ENCODE measurements around the gene CYP4A22. TPM values are rescaled to one million over a fixed set of nuclear protein-coding genes. Genes with fewer than 3 reads are reported as not detected.
A peak's percentile ranks its signal among the peaks of the same experiment; 100 is the strongest.
"Not testable (repeated sequence)": the region's sequence is repeated elsewhere in the genome, so short reads cannot be mapped to it uniquely, and the experiment has no call there.

CYP4A22 gene
- total RNA-seq, 1 donor from 2014 or later: not detected

DNA sequence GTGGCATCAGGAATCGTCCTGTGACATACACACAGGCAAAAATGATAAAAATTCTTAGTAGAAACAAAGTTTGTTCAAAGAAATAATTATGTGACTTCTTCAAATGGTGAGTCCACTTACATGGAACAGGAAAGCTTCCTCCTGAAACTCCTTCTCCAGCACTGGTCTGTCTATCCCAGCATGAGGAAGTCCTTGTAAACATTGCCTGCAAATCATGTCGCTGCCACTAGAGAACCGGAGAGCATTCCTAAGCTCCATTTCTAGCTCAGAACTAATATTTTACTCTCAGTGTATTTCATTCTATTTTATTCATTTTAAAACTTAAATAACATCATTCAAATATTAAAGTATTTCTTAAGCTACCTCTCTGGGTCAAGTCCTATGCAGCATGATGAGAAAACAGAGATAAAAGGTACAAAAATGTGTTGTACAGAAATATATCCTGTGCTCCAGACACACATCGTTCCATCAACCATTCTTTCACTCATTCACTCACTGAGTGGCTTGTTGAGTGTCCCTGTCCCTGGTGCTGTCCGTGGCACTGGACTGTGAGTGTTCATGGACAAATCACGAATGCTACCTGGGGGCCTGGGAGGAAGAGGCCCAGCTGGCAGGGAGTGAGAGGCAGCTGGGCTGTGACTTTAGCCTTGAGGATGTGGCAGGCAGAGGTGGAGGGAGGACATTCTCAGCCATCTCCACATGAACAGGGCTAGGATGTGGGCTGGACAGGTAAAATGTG lies 10.0 kb downstream of the CYP4A22 start:
- H3K4me3 ChIP-seq (ENCODE audit: low read depth, low read length): no peak overlapping the region
- TF ChIP-seq, protein P1, sequence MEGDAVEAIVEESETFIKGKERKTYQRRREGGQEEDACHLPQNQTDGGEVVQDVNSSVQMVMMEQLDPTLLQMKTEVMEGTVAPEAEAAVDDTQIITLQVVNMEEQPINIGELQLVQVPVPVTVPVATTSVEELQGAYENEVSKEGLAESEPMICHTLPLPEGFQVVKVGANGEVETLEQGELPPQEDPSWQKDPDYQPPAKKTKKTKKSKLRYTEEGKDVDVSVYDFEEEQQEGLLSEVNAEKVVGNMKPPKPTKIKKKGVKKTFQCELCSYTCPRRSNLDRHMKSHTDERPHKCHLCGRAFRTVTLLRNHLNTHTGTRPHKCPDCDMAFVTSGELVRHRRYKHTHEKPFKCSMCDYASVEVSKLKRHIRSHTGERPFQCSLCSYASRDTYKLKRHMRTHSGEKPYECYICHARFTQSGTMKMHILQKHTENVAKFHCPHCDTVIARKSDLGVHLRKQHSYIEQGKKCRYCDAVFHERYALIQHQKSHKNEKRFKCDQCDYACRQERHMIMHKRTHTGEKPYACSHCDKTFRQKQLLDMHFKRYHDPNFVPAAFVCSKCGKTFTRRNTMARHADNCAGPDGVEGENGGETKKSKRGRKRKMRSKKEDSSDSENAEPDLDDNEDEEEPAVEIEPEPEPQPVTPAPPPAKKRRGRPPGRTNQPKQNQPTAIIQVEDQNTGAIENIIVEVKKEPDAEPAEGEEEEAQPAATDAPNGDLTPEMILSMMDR (conservative IDR thresholded peaks at IDR 0.05; ENCODE audit: low read depth, low read length): peak; percentile 20
- no peak for DNase-seq (ENCODE audit: low read depth)

DNA sequence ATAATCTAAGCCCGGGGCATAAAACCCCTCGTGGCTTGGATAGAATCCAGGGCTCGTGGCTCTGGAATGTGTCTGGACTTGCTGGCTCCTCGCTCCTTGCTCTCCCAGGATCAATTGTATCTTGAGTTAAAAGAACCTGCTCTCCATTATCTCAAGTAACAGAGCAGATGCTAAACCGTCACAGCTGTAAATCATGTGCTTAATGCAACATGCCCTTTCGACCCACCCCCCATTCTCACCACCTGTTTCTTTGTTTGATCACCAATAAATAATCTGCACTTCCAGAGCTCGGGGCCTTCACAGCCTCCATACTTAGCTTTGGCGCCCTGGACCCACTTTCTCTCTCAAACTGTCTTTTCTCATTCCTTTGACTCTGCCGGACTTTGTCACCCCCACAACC lies 11.9 kb downstream of the CYP4A22 start:
- H3K4me3 ChIP-seq (ENCODE audit: low read depth, low read length); DNase-seq (ENCODE audit: low read depth): not testable (repeated sequence)

DNA sequence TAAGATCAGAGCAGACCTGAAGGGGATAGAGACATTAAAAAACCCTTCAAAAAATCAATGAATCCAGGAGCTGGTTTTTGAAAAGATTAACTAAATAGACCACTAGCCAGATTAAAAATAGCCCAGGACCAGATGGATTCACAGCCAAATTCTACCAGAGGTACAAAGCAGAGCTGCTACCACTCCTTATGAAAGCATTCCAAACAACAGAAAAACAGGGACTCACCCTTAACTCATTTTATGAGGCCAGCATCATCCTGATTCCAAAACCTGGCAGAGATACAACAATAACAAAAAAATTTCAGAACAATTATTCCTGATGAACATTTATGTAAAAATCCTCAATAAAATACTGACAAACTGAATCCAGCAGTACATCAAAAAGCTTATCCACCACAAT lies 19.2 kb downstream of the CYP4A22 start:
- DNase-seq (ENCODE audit: low read depth); H3K4me3 ChIP-seq (ENCODE audit: low read depth, low read length): not testable (repeated sequence)

DNA sequence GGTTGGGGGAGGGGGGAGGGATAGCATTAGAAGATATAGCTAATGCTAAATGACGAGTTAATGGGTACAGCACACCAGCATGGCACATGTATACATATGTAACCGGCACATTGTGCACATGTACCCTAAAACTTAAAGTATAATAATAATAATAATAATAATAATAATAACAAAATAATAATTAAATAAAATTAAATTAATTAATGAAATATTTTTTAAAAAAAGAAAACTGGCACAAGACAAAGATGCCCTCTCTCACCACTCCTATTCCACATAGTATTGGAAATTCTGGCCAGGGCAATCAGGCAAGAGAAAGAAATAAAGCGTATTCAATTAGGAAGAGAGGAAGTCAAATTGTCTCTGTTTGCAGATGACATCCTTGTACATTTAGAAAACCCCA lies 20.7 kb downstream of the CYP4A22 start:
- H3K4me3 ChIP-seq (ENCODE audit: low read depth, low read length); DNase-seq (ENCODE audit: low read depth): not testable (repeated sequence)

DNA sequence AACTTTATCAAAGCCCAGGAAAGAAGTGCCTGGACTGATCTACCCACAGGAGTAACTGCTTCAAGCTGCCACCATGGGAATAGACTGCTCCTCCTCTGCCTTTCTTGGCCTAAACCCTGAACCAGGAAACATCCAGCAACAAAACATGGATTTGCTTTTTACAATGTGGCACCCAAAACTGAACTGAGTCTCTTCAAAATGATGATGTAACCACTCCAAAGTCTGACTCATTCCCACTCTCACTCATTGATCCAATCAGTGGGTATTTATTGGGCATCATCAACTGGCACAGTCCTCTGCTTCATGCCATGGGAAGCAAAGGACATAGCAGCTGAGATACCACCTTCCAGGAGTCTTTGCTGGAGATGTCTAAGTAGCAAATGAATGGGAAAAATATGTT lies 23.5 kb downstream of the CYP4A22 start:
- no peak overlapping the region for H3K4me3 ChIP-seq (ENCODE audit: low read depth, low read length)
- no peak for DNase-seq (ENCODE audit: low read depth)
- TF ChIP-seq, protein P1 (conservative IDR thresholded peaks at IDR 0.05; ENCODE audit: low read depth, low read length): no peak

DNA sequence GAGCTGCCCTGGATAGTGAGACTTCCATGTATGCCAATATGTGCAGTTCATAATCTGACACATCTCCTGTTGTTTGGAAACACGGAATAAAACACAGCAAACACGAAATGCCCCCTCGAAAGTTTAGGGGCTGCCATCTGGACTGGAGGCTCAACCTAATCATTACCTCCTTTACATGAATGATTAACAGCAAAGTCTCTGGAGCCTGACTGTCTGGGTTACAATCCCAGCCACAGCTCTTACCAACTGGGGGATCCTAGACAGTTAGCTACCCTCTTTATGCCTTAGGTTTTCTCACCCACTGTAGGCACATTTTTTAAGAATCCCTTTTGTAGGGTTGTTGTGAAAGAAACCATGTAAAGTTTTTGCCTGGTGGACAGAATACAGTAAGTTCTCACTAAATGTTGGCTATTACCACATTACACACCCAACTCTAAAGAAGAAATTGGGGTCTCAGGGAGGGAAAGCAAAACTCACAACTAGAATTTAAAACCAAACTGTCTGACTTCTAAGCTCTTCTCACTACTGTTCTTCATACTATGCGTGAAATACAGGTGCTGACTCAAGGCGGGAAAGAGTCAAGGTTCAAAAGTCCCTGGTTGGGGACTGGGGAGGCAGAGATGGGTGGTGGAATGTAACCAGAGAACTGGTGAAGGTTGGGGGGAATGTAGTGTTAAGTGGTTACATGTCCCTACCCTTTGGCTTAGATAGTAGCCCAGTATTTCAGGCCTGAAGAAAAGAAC lies 24.2 kb downstream of the CYP4A22 start:
- no peak for DNase-seq (ENCODE audit: low read depth)
- TF ChIP-seq, protein P1 (conservative IDR thresholded peaks at IDR 0.05; ENCODE audit: low read depth, low read length): no peak
- H3K4me3 ChIP-seq (ENCODE audit: low read depth, low read length): no peak overlapping the region

DNA sequence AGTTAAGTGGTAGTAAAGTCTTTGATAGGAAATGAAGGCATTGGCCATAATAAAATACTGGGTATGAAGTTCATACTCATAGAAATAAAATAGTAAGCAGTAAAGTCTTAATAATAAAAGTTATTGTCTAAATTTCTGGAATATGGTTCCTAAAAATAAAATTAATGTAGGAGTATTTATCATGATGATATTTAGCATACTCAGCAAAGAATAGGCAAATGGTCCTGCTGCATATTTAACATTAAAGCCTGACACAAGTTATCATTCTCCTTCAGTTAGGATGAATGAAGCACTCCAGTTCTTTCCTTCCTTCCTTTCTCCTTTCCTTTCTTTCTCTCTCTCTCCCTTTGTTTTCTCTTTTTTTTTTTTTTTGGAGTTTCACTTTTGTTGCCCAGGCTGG lies 27.3 kb downstream of the CYP4A22 start:
- no peak overlapping the region for H3K4me3 ChIP-seq (ENCODE audit: low read depth, low read length)
- DNase-seq (ENCODE audit: low read depth): no peak
- TF ChIP-seq, protein P1 (conservative IDR thresholded peaks at IDR 0.05; ENCODE audit: low read depth, low read length): no peak

DNA sequence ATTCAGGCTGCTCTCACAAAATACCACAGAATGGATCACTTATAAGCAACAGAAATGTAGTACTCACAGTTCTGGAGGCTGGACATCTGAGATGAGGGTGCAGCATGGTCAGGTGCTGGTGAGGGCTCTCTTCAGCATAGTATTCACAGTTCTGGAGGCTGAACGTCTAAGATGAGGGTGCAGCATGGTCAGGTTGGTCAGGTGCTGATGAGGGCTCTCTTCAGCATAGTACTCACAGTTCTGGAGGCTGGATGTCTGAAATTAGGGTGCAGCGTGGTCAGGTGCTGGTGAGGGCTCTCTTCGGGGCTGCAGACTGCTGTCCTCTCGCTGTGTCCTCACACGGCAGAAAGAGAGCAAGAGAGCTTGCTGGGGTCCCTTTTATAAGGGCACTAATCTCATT lies 35.5 kb downstream of the CYP4A22 start:
- no peak for DNase-seq (ENCODE audit: low read depth)
- TF ChIP-seq, protein P1 (conservative IDR thresholded peaks at IDR 0.05; ENCODE audit: low read depth, low read length): no peak
- no peak overlapping the region for H3K4me3 ChIP-seq (ENCODE audit: low read depth, low read length)

Measured in epithelial cell of proximal tubule (primary cell).